Mesenchymal stem cell (in vitro differentiated cells and primary cell): Measurements from ENCODE around the gene VWA3A.
A peak's percentile ranks its signal among the peaks of the same experiment; 100 is the strongest.

Experiments
- DNase-seq: peaks from one replicate; pipeline ENCODE4 v3.0.0-alpha.2; 2013
- H2AFZ ChIP-seq: one replicate; pipeline ENCODE4 v1.6.1; 2013; ENCODE audit warnings: low read depth, mild to moderate bottlenecking, control low read depth, inconsistent platforms, low read length, moderate library complexity
- H2AK5ac ChIP-seq: 2 replicates; pipeline ENCODE4 v1.6.1; 2013; ENCODE audit warnings: low read length, moderate library complexity, mild to moderate bottlenecking, inconsistent platforms; ENCODE audit not compliant: severe bottlenecking
- H2BK120ac ChIP-seq: one replicate; pipeline ENCODE4 v1.6.1; 2013; ENCODE audit warnings: low read depth, mild to moderate bottlenecking, inconsistent platforms, low read length, moderate library complexity
- H2BK12ac ChIP-seq, 2 experiments: one replicate each; pipeline ENCODE4 v1.6.1; 2013; ENCODE audit warnings: inconsistent platforms in 2 of 2, low read length in 2 of 2, mild to moderate bottlenecking in 2 of 2, moderate library complexity in 2 of 2, control low read depth in 1 of 2
- H2BK15ac ChIP-seq: one replicate; pipeline ENCODE4 v1.6.1; 2013; ENCODE audit warnings: mild to moderate bottlenecking, low read depth, inconsistent platforms; ENCODE audit not compliant: poor library complexity, severe bottlenecking
- H2BK5ac ChIP-seq: 2 replicates; pipeline ENCODE4 v1.6.1; 2013; ENCODE audit warnings: low read depth, mild to moderate bottlenecking, low read length, control low read depth, inconsistent platforms; ENCODE audit not compliant: poor library complexity, severe bottlenecking
- H3K14ac ChIP-seq, 2 experiments: one replicate each; pipeline ENCODE4 v1.6.1; 2013; ENCODE audit warnings: inconsistent platforms in 2 of 2, low read length in 2 of 2, control low read depth in 1 of 2, mild to moderate bottlenecking in 1 of 2, moderate library complexity in 1 of 2
- H3K18ac ChIP-seq, 2 experiments: one replicate each; pipeline ENCODE4 v1.6.1; 2013; ENCODE audit warnings: inconsistent platforms in 2 of 2, low read length in 2 of 2, control low read depth in 1 of 2, low read depth in 1 of 2, mild to moderate bottlenecking in 1 of 2
- H3K23ac ChIP-seq, 2 experiments: one replicate each; pipeline ENCODE4 v1.6.1; 2013; ENCODE audit warnings: inconsistent platforms in 2 of 2, low read length in 2 of 2, mild to moderate bottlenecking in 2 of 2, moderate library complexity in 2 of 2, control low read depth in 1 of 2
- H3K27ac ChIP-seq: 2 replicates; pipeline ENCODE4 v1.5.1; 2013; ENCODE audit warnings: mild to moderate bottlenecking, moderate library complexity, low read length, control low read depth, inconsistent platforms; ENCODE audit not compliant: poor library complexity, severe bottlenecking
- H3K27me3 ChIP-seq, 2 experiments: 2 replicates each; pipeline versions ENCODE4 v1.6.1 to v1.7.0; 2013; ENCODE audit warnings: low read length in 2 of 2, mild to moderate bottlenecking in 2 of 2, moderate library complexity in 2 of 2, control low read depth in 1 of 2, inconsistent platforms in 1 of 2; ENCODE audit not compliant: control insufficient read depth in 1 of 2, insufficient read depth in 1 of 2
- H3K36me3 ChIP-seq, 2 experiments: 2 replicates each; pipeline versions ENCODE4 v1.6.1 to v1.7.0; 2013; ENCODE audit warnings: low read length in 2 of 2, control low read depth in 1 of 2, inconsistent platforms in 1 of 2, low read depth in 1 of 2, mild to moderate bottlenecking in 1 of 2; ENCODE audit not compliant: insufficient read depth in 2 of 2, control insufficient read depth in 1 of 2
- H3K4ac ChIP-seq, 2 experiments: one replicate each; pipeline ENCODE4 v1.6.1; 2013; ENCODE audit warnings: inconsistent platforms in 2 of 2, low read length in 2 of 2, mild to moderate bottlenecking in 2 of 2, moderate library complexity in 2 of 2, control low read depth in 1 of 2, low read depth in 1 of 2
- H3K4me1 ChIP-seq: 2 replicates; pipeline ENCODE4 v1.6.1; 2013; ENCODE audit warnings: low read depth, low read length, control low read depth; ENCODE audit not compliant: control insufficient read depth, insufficient read depth
- H3K4me2 ChIP-seq: 2 replicates; pipeline ENCODE4 v1.6.1; 2013; ENCODE audit warnings: low read length, mild to moderate bottlenecking, inconsistent platforms; ENCODE audit not compliant: poor library complexity, severe bottlenecking
- H3K4me3 ChIP-seq, 2 experiments: 2 replicates each; pipeline versions ENCODE4 v1.5.1 to v1.7.0; 2013; ENCODE audit warnings: low read length in 2 of 2, mild to moderate bottlenecking in 2 of 2, control low read depth in 1 of 2, low read depth in 1 of 2; ENCODE audit not compliant: insufficient read depth in 1 of 2
- H3K79me1 ChIP-seq: replicated peaks from 2 replicates; pipeline ENCODE4 v1.6.1; 2013; ENCODE audit warnings: mild to moderate bottlenecking, control low read depth, low read length, inconsistent platforms; ENCODE audit not compliant: poor library complexity, severe bottlenecking
- H3K9ac ChIP-seq: 2 replicates; pipeline ENCODE4 v1.7.0; 2013; ENCODE audit warnings: mild to moderate bottlenecking, low read length, moderate library complexity
- H3K9me3 ChIP-seq: 2 replicates; pipeline ENCODE4 v1.7.0; 2013; ENCODE audit warnings: mild to moderate bottlenecking, low read length; ENCODE audit not compliant: control insufficient read depth
- H4K8ac ChIP-seq: one replicate; pipeline ENCODE4 v1.6.1; 2013; ENCODE audit warnings: inconsistent platforms, mild to moderate bottlenecking, low read length, moderate library complexity
- H4K91ac ChIP-seq: one replicate; pipeline ENCODE4 v1.6.1; 2013; ENCODE audit warnings: mild to moderate bottlenecking, low read length, inconsistent platforms
- WGBS: methylation state at CpG from one replicate; pipeline ENCODE4 v1.1.7; 2013; ENCODE audit warnings: mixed read lengths; 5-methylcytosine and 5-hydroxymethylcytosine counted together

VWA3A gene

GRCh38 chr16:22063888-22064467, 28.4 kb upstream of the VWA3A start:
- Histone ChIP-seq H2BK120ac (no peak overlapping the region), H2AK5ac (no peak overlapping the region), H2BK15ac (no peak overlapping the region), H3K18ac (no peak overlapping the region), H3K14ac (no peak overlapping the region), H3K23ac (no peak overlapping the region), H3K36me3 (no peaks in the 10 kb centered on the region), H3K4ac (no peak overlapping the region), H4K8ac (no peak overlapping the region), H3K27ac (no peak overlapping the region), H3K4me1 (no peaks in the 10 kb centered on the region), H3K4me2 (no peak overlapping the region), H3K79me1 (peaks cover 22% of the 10 kb centered on the region), H3K9me3 (peaks cover 12% of the 10 kb centered on the region), H2BK5ac (no peak overlapping the region), H3K27me3 (no peaks in the 10 kb centered on the region), H4K91ac (no peak overlapping the region), H2BK12ac (no peak overlapping the region), H3K4me3 (no peak overlapping the region), H2AFZ (no peak overlapping the region), H3K9ac (no peak overlapping the region)
- DNase-seq: no peak
- no CpG with 5 or more reads among the region's 1 CpG for WGBS

GRCh38 chr16:22065252-22065651, 27.1 kb upstream of the VWA3A start:
- no peak overlapping the region for H2AFZ ChIP-seq
- no peak overlapping the region for H2AK5ac ChIP-seq
- H3K18ac ChIP-seq: no peak overlapping the region
- no peak overlapping the region for H3K4me3 ChIP-seq
- no peak overlapping the region for H4K91ac ChIP-seq
- H3K4me2 ChIP-seq: no peak overlapping the region
- H3K27ac ChIP-seq: no peak overlapping the region
- H4K8ac ChIP-seq: no peak overlapping the region
- H3K23ac ChIP-seq: no peak overlapping the region
- no peaks in the 10 kb centered on the region for H3K36me3 ChIP-seq
- peaks cover 12% of the 10 kb centered on the region for H3K9me3 ChIP-seq
- H2BK12ac ChIP-seq: no peak overlapping the region
- H3K9ac ChIP-seq: no peak overlapping the region
- peaks cover 21% of the 10 kb centered on the region for H3K79me1 ChIP-seq
- H3K27me3 ChIP-seq: no peaks in the 10 kb centered on the region
- H2BK120ac ChIP-seq: no peak overlapping the region
- H2BK15ac ChIP-seq: no peak overlapping the region
- WGBS: no CpG with 5 or more reads among the region's 1 CpG
- H3K4me1 ChIP-seq: no peaks in the 10 kb centered on the region
- H3K4ac ChIP-seq: no peak overlapping the region
- H3K14ac ChIP-seq: no peak overlapping the region
- no peak overlapping the region for H2BK5ac ChIP-seq
- DNase-seq: no peak

- WGBS: 96% methylated on average over 12 of the region's 12 CpGs
- Histone ChIP-seq H3K27ac (no peak overlapping the region), H2AFZ (no peak overlapping the region), H3K4me3 (peak overlapping the region in 1 of 2 experiments; percentile 64), H3K9ac (peak overlapping the region; percentile 73), H3K9me3 (peaks cover 12% of the 10 kb centered on the region), H4K8ac (no peak overlapping the region), H2AK5ac (no peak overlapping the region), H2BK15ac (no peak overlapping the region), H3K14ac (no peak overlapping the region), H3K23ac (no peak overlapping the region), H2BK120ac (no peak overlapping the region), H3K4me1 (peaks cover 2% of the 10 kb centered on the region), H2BK5ac (no peak overlapping the region), H3K18ac (no peak overlapping the region), H2BK12ac (no peak overlapping the region), H3K27me3 (no peaks in the 10 kb centered on the region), H4K91ac (no peak overlapping the region), H3K4me2 (no peak overlapping the region), H3K79me1 (peaks cover 33% of the 10 kb centered on the region), H3K4ac (no peak overlapping the region), H3K36me3 (no peaks in the 10 kb centered on the region)
- DNase-seq: no peak
These were observed 21.7 kb upstream of the VWA3A start for GRCh38 chr16:22070361-22071330.

GRCh38 chr16:22071331-22071910, 20.9 kb upstream of the VWA3A start:
- no peak overlapping the region for H3K4me2 ChIP-seq
- no peak overlapping the region for H3K4ac ChIP-seq
- no peak overlapping the region for H3K27ac ChIP-seq
- H2BK15ac ChIP-seq: no peak overlapping the region
- no peak overlapping the region for H2AK5ac ChIP-seq
- peaks cover 31% of the 10 kb centered on the region for H3K79me1 ChIP-seq
- H4K91ac ChIP-seq: no peak overlapping the region
- peak overlapping the region; percentile 73 for H3K9ac ChIP-seq
- no peak for DNase-seq
- H3K4me1 ChIP-seq: peaks cover 2% of the 10 kb centered on the region
- no peak overlapping the region for H2AFZ ChIP-seq
- peak overlapping the region in 1 of 2 experiments; percentile 39 for H2BK12ac ChIP-seq
- H3K23ac ChIP-seq: no peak overlapping the region
- no peaks in the 10 kb centered on the region for H3K27me3 ChIP-seq
- WGBS: 99% methylated on average over 7 of the region's 7 CpGs
- H3K36me3 ChIP-seq: no peaks in the 10 kb centered on the region
- H2BK5ac ChIP-seq: no peak overlapping the region
- H3K14ac ChIP-seq: no peak overlapping the region
- no peak overlapping the region for H3K18ac ChIP-seq
- H2BK120ac ChIP-seq: no peak overlapping the region
- H3K9me3 ChIP-seq: peaks cover 9% of the 10 kb centered on the region
- H4K8ac ChIP-seq: no peak overlapping the region
- peak overlapping the region in 1 of 2 experiments; percentile 64 for H3K4me3 ChIP-seq
